Mesendoderm (in vitro differentiated cells): ENCODE data around the gene EVA1C.

Source experiments
- DNase-seq: peaks from one replicate; pipeline ENCODE4 v3.0.0; 2013
- H2AK5ac ChIP-seq: 2 replicates; pipeline ENCODE4 v1.6.1; 2013; ENCODE audit warnings: low read length, inconsistent platforms
- H2BK120ac ChIP-seq: 2 replicates; pipeline ENCODE4 v1.6.1; 2013; ENCODE audit warnings: low read depth, mild to moderate bottlenecking, low read length, moderate library complexity, mixed read lengths
- H2BK15ac ChIP-seq: replicated peaks from 2 replicates; pipeline ENCODE4 v1.6.1; 2013; ENCODE audit warnings: low read depth, mild to moderate bottlenecking, moderate library complexity
- H2BK5ac ChIP-seq: 2 replicates; pipeline ENCODE4 v1.6.1; 2013; ENCODE audit warnings: low read length, inconsistent platforms
- H3K18ac ChIP-seq: 2 replicates; pipeline ENCODE4 v1.6.1; 2013; ENCODE audit warnings: mild to moderate bottlenecking, low read length, mixed read lengths
- H3K23ac ChIP-seq: one replicate; pipeline ENCODE4 v1.6.1; 2013; ENCODE audit warnings: low read length
- H3K27ac ChIP-seq: 2 replicates; pipeline ENCODE4 v1.5.1; 2013; ENCODE audit warnings: low read depth, mild to moderate bottlenecking, inconsistent platforms, low read length, moderate library complexity
- H3K27me3 ChIP-seq: 2 replicates; pipeline ENCODE4 v1.6.1; 2013; ENCODE audit warnings: low read length, control low read depth, mild to moderate bottlenecking, inconsistent platforms; ENCODE audit not compliant: insufficient read depth, poor library complexity
- H3K36me3 ChIP-seq: 2 replicates; pipeline ENCODE4 v1.6.1; 2013; ENCODE audit warnings: low read length, inconsistent platforms; ENCODE audit not compliant: control insufficient read depth, insufficient read depth
- H3K4ac ChIP-seq: one replicate; pipeline ENCODE4 v1.6.1; 2013; ENCODE audit warnings: low read depth, mild to moderate bottlenecking, low read length, moderate library complexity
- H3K4me1 ChIP-seq: 2 replicates; pipeline ENCODE4 v1.6.1; 2013; ENCODE audit warnings: low read depth, low read length, inconsistent platforms; ENCODE audit not compliant: control insufficient read depth
- H3K4me2 ChIP-seq: 2 replicates; pipeline ENCODE4 v1.6.1; 2013; ENCODE audit warnings: low read length
- H3K4me3 ChIP-seq: 2 replicates; pipeline ENCODE4 v1.5.1; 2013; ENCODE audit warnings: mild to moderate bottlenecking, low read length
- H3K56ac ChIP-seq: one replicate; pipeline ENCODE4 v1.6.1; 2013; ENCODE audit warnings: low read length
- H3K79me1 ChIP-seq: 2 replicates; pipeline ENCODE4 v1.6.1; 2013; ENCODE audit warnings: low read length, inconsistent platforms
- H3K79me2 ChIP-seq: 2 replicates; pipeline ENCODE4 v1.6.1; 2013; ENCODE audit warnings: mild to moderate bottlenecking, low read length; ENCODE audit not compliant: control insufficient read depth, insufficient read depth
- H3K9ac ChIP-seq: 2 replicates; pipeline ENCODE4 v1.6.1; 2013; ENCODE audit warnings: low read length, inconsistent platforms
- H4K5ac ChIP-seq: one replicate; pipeline ENCODE4 v1.6.1; 2013; ENCODE audit warnings: low read length
- H4K8ac ChIP-seq: one replicate; pipeline ENCODE4 v1.6.1; 2013; ENCODE audit warnings: low read depth, mild to moderate bottlenecking, control low read depth, low read length, moderate library complexity
- WGBS: extraction: QIAGEN DNeasy Blood & Tissue Kit; methylation state at CpG from one replicate; pipeline ENCODE4 v1.1.7; 2013; ENCODE audit warnings: low lambda C conversion rate, missing lambda C conversion rate; ENCODE audit not compliant: insufficient coverage; ENCODE audit errors: extremely low coverage; 5-methylcytosine and 5-hydroxymethylcytosine counted together

EVA1C gene

GRCh38 chr21:32549886-32550285 lies 137.4 kb downstream of the EVA1C start:
- no CpG with 5 or more reads among the region's 3 CpGs for WGBS
- H3K4me3 ChIP-seq, result no peak overlapping the region

DNA sequence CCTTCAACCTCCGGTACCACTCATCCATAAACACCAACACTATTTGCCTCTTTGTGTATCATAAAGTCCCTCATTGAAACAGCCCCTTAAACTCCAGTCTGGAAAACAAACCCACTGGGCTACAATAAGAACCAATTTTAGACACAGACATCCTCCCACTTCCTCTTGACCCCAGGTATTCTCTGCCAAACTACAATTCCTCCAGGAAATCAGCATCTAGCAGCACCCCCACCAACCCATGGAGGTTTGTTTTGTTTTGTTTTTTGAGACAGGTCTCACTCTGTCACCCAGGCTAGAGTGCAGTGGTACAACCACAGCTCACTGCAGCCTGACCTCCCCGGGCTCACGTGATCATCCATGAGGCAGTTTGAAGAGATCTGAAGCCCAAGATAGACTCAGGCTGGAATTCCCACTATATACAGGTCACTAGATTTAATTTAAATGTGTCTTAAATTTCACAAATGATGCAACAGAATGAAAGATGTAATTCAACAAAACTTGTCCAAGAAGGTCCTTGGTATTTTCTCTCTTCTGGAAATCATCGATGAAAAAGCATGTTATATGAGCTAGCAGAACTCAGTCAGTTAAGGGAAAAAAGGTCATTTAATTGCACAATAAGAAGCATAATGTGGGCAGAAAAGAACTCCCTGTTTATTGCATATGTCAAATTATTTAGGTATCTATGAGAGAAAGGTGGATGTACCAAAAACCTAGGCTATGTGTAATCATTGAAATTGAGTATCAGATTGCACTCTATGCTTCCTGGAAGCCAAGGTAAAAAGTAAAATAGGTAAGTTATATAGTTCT lies 142.5 kb downstream of the EVA1C start:
- Histone ChIP-seq H3K18ac (no peak overlapping the region), H3K27ac (no peak overlapping the region), H3K79me1 (no peaks in the 10 kb centered on the region), H3K36me3 (no peaks in the 10 kb centered on the region), H3K23ac (no peak overlapping the region), H4K8ac (no peak overlapping the region), H3K9ac (no peak overlapping the region), H3K4me3 (no peak overlapping the region), H3K4ac (no peak overlapping the region), H3K27me3 (no peaks in the 10 kb centered on the region), H3K79me2 (no peaks in the 10 kb centered on the region), H2AK5ac (no peak overlapping the region), H2BK15ac (no peak overlapping the region), H4K5ac (no peak overlapping the region), H3K4me1 (no peaks in the 10 kb centered on the region), H3K56ac (no peak overlapping the region), H2BK5ac (no peak overlapping the region), H2BK120ac (no peak overlapping the region), H3K4me2 (no peak overlapping the region)
- no peak for DNase-seq
- no CpG with 5 or more reads among the region's 4 CpGs for WGBS

More at GRCh38 chr21:32549886-32550285, 137.4 kb downstream of the EVA1C start:
- H3K79me1 ChIP-seq, result no peaks in the 10 kb centered on the region
- no peak overlapping the region for H3K27ac ChIP-seq
- H4K5ac ChIP-seq, result no peak overlapping the region
- no peak overlapping the region for H2BK120ac ChIP-seq
- H3K79me2 ChIP-seq, result no peaks in the 10 kb centered on the region
- H2AK5ac ChIP-seq, result no peak overlapping the region
- no peaks in the 10 kb centered on the region for H3K27me3 ChIP-seq
- no peak overlapping the region for H4K8ac ChIP-seq
- no peak overlapping the region for H3K4ac ChIP-seq
- no peak overlapping the region for H3K18ac ChIP-seq
- no peak overlapping the region for H3K4me2 ChIP-seq
- H2BK5ac ChIP-seq, result no peak overlapping the region
- H3K36me3 ChIP-seq, result no peaks in the 10 kb centered on the region
- H2BK15ac ChIP-seq, result no peak overlapping the region
- no peak for DNase-seq
- H3K9ac ChIP-seq, result no peak overlapping the region
- H3K23ac ChIP-seq, result no peak overlapping the region
- no peak overlapping the region for H3K56ac ChIP-seq
- no peaks in the 10 kb centered on the region for H3K4me1 ChIP-seq

DNA sequence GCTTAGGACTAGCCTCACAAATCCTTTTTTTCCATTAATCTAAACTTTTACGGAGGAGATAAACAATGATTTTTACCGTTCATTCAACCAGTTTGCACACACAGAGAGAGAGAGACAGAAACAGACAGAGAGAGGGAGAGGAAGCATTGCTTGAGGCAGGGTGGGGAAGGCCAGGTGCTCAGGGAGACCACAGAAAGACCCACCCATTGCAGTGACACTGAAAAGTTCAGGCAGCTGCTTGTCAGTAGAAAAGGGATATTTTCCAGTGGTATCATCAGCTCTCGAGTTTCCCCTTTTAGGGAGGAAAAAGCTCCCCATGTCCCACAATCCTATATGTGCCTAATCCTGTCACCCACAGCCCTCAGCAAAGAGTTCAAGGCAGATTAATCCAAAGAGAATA lies 145.6 kb downstream of the EVA1C start:
- Histone ChIP-seq H4K5ac (no peak overlapping the region), H3K23ac (no peak overlapping the region), H3K9ac (no peak overlapping the region), H2BK5ac (no peak overlapping the region), H2BK15ac (no peak overlapping the region), H4K8ac (no peak overlapping the region), H3K4me3 (no peak overlapping the region), H3K56ac (no peak overlapping the region), H3K18ac (no peak overlapping the region), H3K27ac (no peak overlapping the region), H3K4me2 (no peak overlapping the region), H3K4me1 (peaks cover 4% of the 10 kb centered on the region), H3K4ac (no peak overlapping the region), H3K79me1 (no peaks in the 10 kb centered on the region), H2AK5ac (no peak overlapping the region), H3K27me3 (no peaks in the 10 kb centered on the region), H3K79me2 (no peaks in the 10 kb centered on the region), H2BK120ac (no peak overlapping the region), H3K36me3 (no peaks in the 10 kb centered on the region)
- no CpG with 5 or more reads among the region's 3 CpGs for WGBS
- DNase-seq, result no peak

- no CpG with 5 or more reads among the region's 6 CpGs for WGBS
- no peak for DNase-seq
- Histone ChIP-seq H2BK5ac (no peak overlapping the region), H4K8ac (no peak overlapping the region), H3K79me2 (no peaks in the 10 kb centered on the region), H3K56ac (no peak overlapping the region), H3K9ac (no peak overlapping the region), H2AK5ac (no peak overlapping the region), H4K5ac (no peak overlapping the region), H2BK120ac (no peak overlapping the region), H3K23ac (no peak overlapping the region), H3K27ac (no peak overlapping the region), H3K18ac (no peak overlapping the region), H3K4me3 (no peak overlapping the region), H3K4me2 (no peak overlapping the region), H3K36me3 (no peaks in the 10 kb centered on the region), H3K4ac (no peak overlapping the region), H3K27me3 (no peaks in the 10 kb centered on the region), H3K79me1 (no peaks in the 10 kb centered on the region), H2BK15ac (no peak overlapping the region), H3K4me1 (peaks cover 4% of the 10 kb centered on the region)
These were observed 146.6 kb downstream of the EVA1C start for GRCh38 chr21:32559006-32559610.

GRCh38 chr21:32560896-32561295 lies 148.4 kb downstream of the EVA1C start:
- no peak overlapping the region for H3K56ac ChIP-seq
- H2BK15ac ChIP-seq, result no peak overlapping the region
- peaks cover 4% of the 10 kb centered on the region for H3K4me1 ChIP-seq
- no peak overlapping the region for H3K23ac ChIP-seq
- DNase-seq, result no peak
- H3K79me2 ChIP-seq, result no peaks in the 10 kb centered on the region
- no peak overlapping the region for H3K18ac ChIP-seq
- H3K4me2 ChIP-seq, result no peak overlapping the region
- no peak overlapping the region for H2BK120ac ChIP-seq
- H3K4me3 ChIP-seq, result no peak overlapping the region
- no peak overlapping the region for H2BK5ac ChIP-seq
- no peak overlapping the region for H3K27ac ChIP-seq
- no peaks in the 10 kb centered on the region for H3K79me1 ChIP-seq
- no peaks in the 10 kb centered on the region for H3K27me3 ChIP-seq
- H4K5ac ChIP-seq, result no peak overlapping the region
- H3K4ac ChIP-seq, result no peak overlapping the region
- WGBS, result no CpG with 5 or more reads among the region's 3 CpGs
- no peak overlapping the region for H3K9ac ChIP-seq
- no peak overlapping the region for H2AK5ac ChIP-seq
- H4K8ac ChIP-seq, result no peak overlapping the region
- H3K36me3 ChIP-seq, result no peaks in the 10 kb centered on the region
